Suprapubic skin (tissue), 4 donors: ENCODE data around the gene AHDC1.

ENCODE experiments used
- CTCF ChIP-seq, 2 donors: fragments of 200-600 bp in 1 of 2; fragments of 450-650 bp in 1 of 2; sonication (generic) in 1 of 2; IDR thresholded peaks; one replicate each; pipeline ENCODE4 v1.5.1; 2016 to 2019; ENCODE audit warnings: antibody characterized with exemption in 2 of 2, mild to moderate bottlenecking in 1 of 2, moderate library complexity in 1 of 2
- POLR2A ChIP-seq, 2 donors: fragments of 450-650 bp; IDR thresholded peaks; one replicate each; pipeline ENCODE4 v1.6.1; 2017; ENCODE audit warnings: antibody characterized with exemption in 2 of 2, mild to moderate bottlenecking in 2 of 2, moderate library complexity in 2 of 2
- POLR2AphosphoS5 ChIP-seq, 3 donors: sonication (generic); formaldehyde crosslinking; IDR thresholded peaks; one replicate each; pipeline ENCODE4 v1.6.1; 2017; ENCODE audit warnings: antibody characterized with exemption in 3 of 3

GRCh38 chr1:27574871-27575831 lies 28.8 kb downstream of the AHDC1 start:
- TF ChIP-seq CTCF (IDR thresholded peaks at IDR 0.05): no peak
- no peak for TF ChIP-seq POLR2A (IDR thresholded peaks at IDR 0.05)
- no peak for TF ChIP-seq POLR2AphosphoS5 (IDR thresholded peaks at IDR 0.05)
